Sigmoid colon (tissue), 7 donors: ENCODE data around the gene LGR6. TPM values are rescaled to one million over a fixed set of nuclear protein-coding genes. Genes with fewer than 3 reads are reported as not detected.

Source experiments
- DNase-seq: peaks from one replicate; pipeline ENCODE4 v3.0.0-alpha.2; 2019
- H3K27ac ChIP-seq, 4 donors: fragments of 200-600 bp; sonication (generic); one replicate each; pipeline ENCODE4 v1.5.1; 2016 to 2019; ENCODE audit warnings: mild to moderate bottlenecking in 1 of 4
- H3K27me3 ChIP-seq, 3 donors: fragments of 200-600 bp; sonication (generic); one replicate each; pipeline ENCODE4 v1.5.1; 2019; ENCODE audit warnings: mild to moderate bottlenecking in 1 of 3
- H3K36me3 ChIP-seq, 4 donors: fragments of 200-600 bp; sonication (generic); one replicate each; pipeline ENCODE4 v1.5.1; 2016 to 2019
- H3K4me1 ChIP-seq, 4 donors: fragments of 200-600 bp; sonication (generic); one replicate each; pipeline ENCODE4 v1.5.1; 2017 to 2019
- H3K4me3 ChIP-seq, 4 donors: fragments of 200-600 bp; sonication (generic); one replicate each; pipeline ENCODE4 v1.5.1; 2017 to 2019; ENCODE audit warnings: mild to moderate bottlenecking in 2 of 4, moderate library complexity in 1 of 4
- H3K9me3 ChIP-seq, 4 donors: fragments of 200-600 bp in 3 of 4; sonication (generic) in 3 of 4; one replicate each; pipeline versions ENCODE4 v1.5.1 to v1.6.1; 2013 to 2019
- CTCF ChIP-seq, 4 experiments: fragments of 450-650 bp in 3 of 4; fragments of 200-600 bp in 1 of 4; IDR thresholded peaks; one replicate each; pipeline ENCODE4 v1.5.1; 2016 to 2019; ENCODE audit warnings: antibody characterized with exemption in 4 of 4, mild to moderate bottlenecking in 3 of 4, moderate library complexity in 2 of 4
- EP300 ChIP-seq, 4 donors: sonication (generic); formaldehyde crosslinking; IDR thresholded peaks; one replicate each; pipeline ENCODE4 v1.6.1; 2017; ENCODE audit warnings: antibody characterized with exemption in 4 of 4
- POLR2A ChIP-seq, 2 donors: fragments of 450-650 bp; IDR thresholded peaks; one replicate each; pipeline ENCODE4 v1.6.1; 2016; ENCODE audit warnings: antibody characterized with exemption in 2 of 2, mild to moderate bottlenecking in 2 of 2, moderate library complexity in 2 of 2
- POLR2AphosphoS5 ChIP-seq, 4 donors: sonication (generic); formaldehyde crosslinking; IDR thresholded peaks; one replicate each; pipeline ENCODE4 v1.6.1; 2017; ENCODE audit warnings: antibody characterized with exemption in 4 of 4
- WGBS, 2 donors: extraction: QIAGEN DNeasy Blood & Tissue Kit; methylation state at CpG; one replicate each; pipeline ENCODE4 v1.1.7; 2013; 5-methylcytosine and 5-hydroxymethylcytosine counted together
- intact Hi-C: fragments of 100-400 bp; cut with DNase I; formaldehyde crosslinking; loops from one replicate; pipeline ENCODE4 v1.15.1; 2023
- polyA plus RNA-seq, 3 donors: library from polyadenylated mRNA; stranded (reverse); fragments of 200-250 nt; gene quantifications; one replicate each; pipeline ENCODE4 v1.2.3, GENCODE V29; 2013
- total RNA-seq, 4 donors: library from RNA; depleted of rRNA; stranded (reverse); fragments of >200 nt; gene quantifications; one replicate each; pipeline ENCODE4 v1.1.0, GENCODE V29; 2016
- donor health status: healthy with polysubstance abuse.
- donor health status: Bipolar disorder and iron deficiency.
- donor health status: healthy.

Gene LGR6
- total and polyA plus RNA-seq, 7 donors: 0.14 to 1.0 (median 0.28) TPM; not detected in 4

DNA sequence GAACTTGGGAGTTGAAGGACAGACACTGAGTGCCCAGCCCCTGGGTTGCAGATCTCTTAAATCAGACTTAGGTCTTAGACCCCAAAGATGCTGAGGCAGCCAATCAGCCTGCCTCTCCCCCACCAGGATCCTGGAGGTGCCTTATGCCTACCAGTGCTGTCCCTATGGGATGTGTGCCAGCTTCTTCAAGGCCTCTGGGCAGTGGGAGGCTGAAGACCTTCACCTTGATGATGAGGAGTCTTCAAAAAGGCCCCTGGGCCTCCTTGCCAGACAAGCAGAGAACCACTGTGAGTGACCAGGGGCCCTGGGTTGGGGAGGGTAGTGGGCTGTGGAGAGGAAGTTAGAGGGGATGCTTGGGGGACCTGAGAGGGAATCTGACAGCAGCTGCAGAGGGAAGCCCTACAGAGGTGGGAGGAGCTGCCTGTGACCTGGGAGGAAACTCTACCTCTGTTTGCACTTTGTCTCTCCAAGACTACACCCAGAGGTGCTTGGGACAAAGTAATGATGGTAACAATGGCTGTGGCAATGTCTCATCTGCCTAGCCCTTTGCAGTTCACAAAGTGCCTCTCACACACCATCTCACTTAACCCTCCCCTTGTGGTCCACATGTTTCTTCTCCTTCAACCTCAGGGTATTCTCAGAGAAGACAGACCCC, 116.6 kb downstream of the LGR6 start:
- no peaks in the 10 kb centered on the region for H3K9me3 ChIP-seq
- H3K27ac ChIP-seq: no peak overlapping the region
- H3K4me3 ChIP-seq: no peak overlapping the region
- no peaks in the 10 kb centered on the region for H3K36me3 ChIP-seq
- H3K27me3 ChIP-seq: peaks cover 0 to 8% (median 0%) of the 10 kb centered on the region in 3 donors
- DNase-seq: no peak
- TF ChIP-seq POLR2AphosphoS5 (IDR thresholded peaks at IDR 0.05) (no peak), CTCF (IDR thresholded peaks at IDR 0.05) (no peak), POLR2A (IDR thresholded peaks at IDR 0.05) (no peak), EP300 (IDR thresholded peaks at IDR 0.05) (no peak)
- intact Hi-C loops: no loop called here
- no peaks in the 10 kb centered on the region for H3K4me1 ChIP-seq

- H3K9me3 ChIP-seq: no peaks in the 10 kb centered on the region
- WGBS, 2 donors: 92% methylated on average over 3 of the region's 3 CpGs
- intact Hi-C loops: no loop called here
Measured at GRCh38 chr1:202310746-202311145, 117.1 kb downstream of the LGR6 start.

DNA sequence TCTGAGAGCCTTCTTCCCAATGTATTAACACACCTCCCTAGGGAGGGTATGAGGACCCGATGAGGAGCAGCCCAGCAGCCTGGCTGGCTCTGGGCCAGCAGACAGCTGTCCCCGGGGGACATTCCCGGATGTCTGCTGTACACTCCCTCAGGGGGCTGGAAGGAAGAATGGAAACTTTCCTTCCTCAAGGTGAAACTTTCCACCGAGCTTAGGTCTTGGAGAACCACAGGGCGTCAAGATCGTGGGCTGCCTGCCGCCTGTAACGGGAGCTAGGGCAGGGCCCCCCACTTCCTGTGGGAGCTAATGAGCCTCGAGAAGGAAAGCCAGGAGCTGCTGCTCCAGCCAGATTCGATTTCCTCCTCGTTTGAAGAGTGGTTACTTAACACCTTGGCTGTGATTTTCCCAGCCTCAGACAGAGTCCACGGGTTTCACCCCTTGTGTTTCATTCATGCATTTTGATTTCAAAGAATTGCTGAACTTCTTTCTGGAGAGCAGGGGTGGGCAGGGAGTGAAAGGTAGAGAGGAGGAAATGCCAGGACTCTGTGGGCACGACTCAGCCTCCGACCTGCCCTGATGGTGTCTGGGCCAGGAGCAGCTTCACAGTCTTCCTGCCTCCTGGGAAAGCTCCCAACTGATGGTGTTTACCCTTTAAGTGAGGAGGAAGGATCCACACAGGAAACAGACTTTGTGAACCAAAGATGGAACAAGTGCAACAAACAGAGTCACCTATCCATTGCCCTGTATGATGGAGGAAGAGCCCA, 118.5 kb downstream of the LGR6 start:
- H3K4me1 ChIP-seq: no peaks in the 10 kb centered on the region
- H3K9me3 ChIP-seq: no peaks in the 10 kb centered on the region
- H3K36me3 ChIP-seq: no peaks in the 10 kb centered on the region
- H3K27ac ChIP-seq: no peak overlapping the region
- H3K4me3 ChIP-seq: no peak overlapping the region
- TF ChIP-seq POLR2A (IDR thresholded peaks at IDR 0.05) (no peak), CTCF (IDR thresholded peaks at IDR 0.05) (no peak), EP300 (IDR thresholded peaks at IDR 0.05) (no peak), POLR2AphosphoS5 (IDR thresholded peaks at IDR 0.05) (no peak)
- peaks cover 0 to 8% (median 0%) of the 10 kb centered on the region in 3 donors for H3K27me3 ChIP-seq
- intact Hi-C loops: no loop called here
- no peak for DNase-seq
- WGBS, 2 donors: 32 to 59% methylated on average over 14 of the region's 14 CpGs

More at GRCh38 chr1:202310746-202311145, 117.1 kb downstream of the LGR6 start:
- Histone ChIP-seq H3K4me3 (no peak overlapping the region), H3K36me3 (no peaks in the 10 kb centered on the region), H3K4me1 (no peaks in the 10 kb centered on the region), H3K27ac (no peak overlapping the region), H3K27me3 (peaks cover 0 to 8% (median 0%) of the 10 kb centered on the region in 3 donors)
- no peak for DNase-seq
- TF ChIP-seq POLR2AphosphoS5 (IDR thresholded peaks at IDR 0.05): no peak
- no peak for TF ChIP-seq CTCF (IDR thresholded peaks at IDR 0.05)
- no peak for TF ChIP-seq EP300 (IDR thresholded peaks at IDR 0.05)
- TF ChIP-seq POLR2A (IDR thresholded peaks at IDR 0.05): no peak

DNA sequence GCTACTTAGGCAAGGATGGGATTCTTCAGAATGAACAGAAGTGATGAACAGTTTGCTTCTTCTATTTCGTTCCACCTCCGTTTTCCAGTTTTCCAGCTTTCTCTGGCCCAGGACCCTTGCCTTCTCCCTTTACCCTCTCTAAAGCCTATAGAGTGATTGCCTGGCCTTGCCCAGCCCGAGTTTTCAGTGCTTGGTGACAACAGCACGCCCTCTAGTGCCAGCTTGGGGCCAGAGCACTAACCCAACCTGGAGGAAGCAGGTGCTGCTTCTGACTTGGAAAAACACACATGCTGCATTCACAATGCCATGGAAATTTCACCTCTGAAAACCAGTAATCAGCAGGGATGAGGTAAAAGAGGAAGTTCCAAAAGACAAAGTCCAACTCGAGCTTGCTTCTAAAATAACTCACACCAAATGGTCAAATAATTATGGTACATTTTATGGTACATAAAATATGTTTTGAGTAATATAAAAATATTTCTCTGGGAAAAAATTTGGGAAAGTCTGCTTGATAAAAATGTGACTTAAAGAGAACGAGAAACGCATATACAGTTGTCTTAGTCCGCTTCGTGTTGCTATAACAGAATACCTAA, 122.1 kb downstream of the LGR6 start:
- 9 to 19% methylated on average over 9 of the region's 9 CpGs for WGBS, 2 donors

More for the DNA sequence above, 122.1 kb downstream of the LGR6 start:
- intact Hi-C loops: loop anchor here (2.0 kb wide), 1 partner anchor 123 kb away; the partner anchor contains the start of gene LGR6
- Histone ChIP-seq H3K27me3 (peaks cover 0 to 8% (median 0%) of the 10 kb centered on the region in 3 donors), H3K4me3 (no peak overlapping the region), H3K36me3 (no peaks in the 10 kb centered on the region), H3K4me1 (no peaks in the 10 kb centered on the region), H3K27ac (no peak overlapping the region), H3K9me3 (no peaks in the 10 kb centered on the region)
- TF ChIP-seq CTCF (IDR thresholded peaks at IDR 0.05): peak; percentile 46 to 76 (median 76)
- no peak for TF ChIP-seq POLR2AphosphoS5 (IDR thresholded peaks at IDR 0.05)
- DNase-seq: no peak
